ENCODE measurements around the gene FUT9.

The FUT9 gene

DNA sequence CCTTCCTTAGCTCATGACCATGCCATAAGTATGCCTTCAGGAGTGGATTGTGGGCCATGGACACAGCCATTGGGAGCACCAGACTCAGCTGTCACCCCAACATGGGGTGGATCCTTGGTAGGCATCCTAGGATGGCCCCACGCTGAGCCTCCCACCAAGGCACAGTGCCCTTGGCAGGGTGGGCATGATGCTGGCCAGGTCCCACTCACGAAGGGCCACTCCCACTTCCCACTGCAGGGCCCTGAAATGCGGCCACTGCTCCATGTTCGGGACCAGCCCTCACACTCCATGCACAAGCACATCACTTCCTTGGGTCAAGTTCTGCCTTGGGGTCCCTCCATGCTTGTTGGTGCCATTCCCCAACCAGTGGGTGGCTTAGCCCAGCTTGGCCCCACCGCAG, 12.9 kb upstream of the FUT9 start:
- TF ChIP-seq EP300 (IDR thresholded peaks at IDR 0.05; ENCODE audit: borderline replicate concordance) = no peak
- TF ChIP-seq TCF12 (IDR thresholded peaks at IDR 0.05; ENCODE audit: low read depth) = no peak
- TF ChIP-seq TEAD4 (IDR thresholded peaks at IDR 0.05) = no peak
- no peak for TF ChIP-seq NFIC (IDR thresholded peaks at IDR 0.05)
- TF ChIP-seq FOXM1 (IDR thresholded peaks at IDR 0.05; ENCODE audit: borderline replicate concordance, low read depth) = no peak
- TF ChIP-seq CREB1 (IDR thresholded peaks at IDR 0.05; ENCODE audit: low read depth) = no peak
- TF ChIP-seq, protein P1, sequence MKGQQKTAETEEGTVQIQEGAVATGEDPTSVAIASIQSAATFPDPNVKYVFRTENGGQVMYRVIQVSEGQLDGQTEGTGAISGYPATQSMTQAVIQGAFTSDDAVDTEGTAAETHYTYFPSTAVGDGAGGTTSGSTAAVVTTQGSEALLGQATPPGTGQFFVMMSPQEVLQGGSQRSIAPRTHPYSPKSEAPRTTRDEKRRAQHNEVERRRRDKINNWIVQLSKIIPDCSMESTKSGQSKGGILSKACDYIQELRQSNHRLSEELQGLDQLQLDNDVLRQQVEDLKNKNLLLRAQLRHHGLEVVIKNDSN (IDR thresholded peaks at IDR 0.05) = no peak
- no peak for TF ChIP-seq ZBTB7A (IDR thresholded peaks at IDR 0.05; ENCODE audit: low read depth)
- no peak for TF ChIP-seq RAD21 (IDR thresholded peaks at IDR 0.05; ENCODE audit: low read depth)
- TF ChIP-seq, protein P2, sequence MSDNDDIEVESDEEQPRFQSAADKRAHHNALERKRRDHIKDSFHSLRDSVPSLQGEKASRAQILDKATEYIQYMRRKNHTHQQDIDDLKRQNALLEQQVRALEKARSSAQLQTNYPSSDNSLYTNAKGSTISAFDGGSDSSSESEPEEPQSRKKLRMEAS (IDR thresholded peaks at IDR 0.05) = no peak
- no peak for TF ChIP-seq EGR1 (IDR thresholded peaks at IDR 0.05)
- TF ChIP-seq TAF1 (IDR thresholded peaks at IDR 0.05; ENCODE audit: low read depth) = no peak
- TF ChIP-seq CEBPB (IDR thresholded peaks at IDR 0.05) = no peak

GRCh38 chr6:96007663-96008062, 8.1 kb upstream of the FUT9 start:
- TF ChIP-seq FOXM1 (IDR thresholded peaks at IDR 0.05; ENCODE audit: borderline replicate concordance, low read depth) = no peak
- no peak for TF ChIP-seq TAF1 (IDR thresholded peaks at IDR 0.05; ENCODE audit: low read depth)
- TF ChIP-seq CEBPB (IDR thresholded peaks at IDR 0.05) = no peak
- no peak for TF ChIP-seq RAD21 (IDR thresholded peaks at IDR 0.05; ENCODE audit: low read depth)
- TF ChIP-seq, protein P2 (IDR thresholded peaks at IDR 0.05) = no peak
- TF ChIP-seq NFIC (IDR thresholded peaks at IDR 0.05) = no peak
- TF ChIP-seq REST (IDR thresholded peaks at IDR 0.05; ENCODE audit: low read depth) = no peak
- TF ChIP-seq YY1 (IDR thresholded peaks at IDR 0.05; ENCODE audit: low read depth) = no peak
- TF ChIP-seq, protein P1 (IDR thresholded peaks at IDR 0.05) = no peak
- TF ChIP-seq TCF12 (IDR thresholded peaks at IDR 0.05; ENCODE audit: low read depth) = no peak
- TF ChIP-seq ZBTB7A (IDR thresholded peaks at IDR 0.05; ENCODE audit: low read depth) = no peak
- TF ChIP-seq CREB1 (IDR thresholded peaks at IDR 0.05; ENCODE audit: low read depth) = no peak
- TF ChIP-seq EGR1 (IDR thresholded peaks at IDR 0.05) = no peak
- TF ChIP-seq TEAD4 (IDR thresholded peaks at IDR 0.05) = no peak
- TF ChIP-seq EP300 (IDR thresholded peaks at IDR 0.05; ENCODE audit: borderline replicate concordance) = no peak

GRCh38 chr6:96013531-96013930, 2.2 kb upstream of the FUT9 start:
- TF ChIP-seq YY1 (IDR thresholded peaks at IDR 0.05; ENCODE audit: low read depth) (no peak), TAF1 (IDR thresholded peaks at IDR 0.05; ENCODE audit: low read depth) (no peak), EP300 (IDR thresholded peaks at IDR 0.05; ENCODE audit: borderline replicate concordance) (no peak), CEBPB (IDR thresholded peaks at IDR 0.05) (no peak), NFIC (IDR thresholded peaks at IDR 0.05) (no peak), RAD21 (IDR thresholded peaks at IDR 0.05; ENCODE audit: low read depth) (no peak), EGR1 (IDR thresholded peaks at IDR 0.05) (no peak), CREB1 (IDR thresholded peaks at IDR 0.05; ENCODE audit: low read depth) (no peak), TCF12 (IDR thresholded peaks at IDR 0.05; ENCODE audit: low read depth) (no peak), FOXM1 (IDR thresholded peaks at IDR 0.05; ENCODE audit: borderline replicate concordance, low read depth) (no peak), TEAD4 (IDR thresholded peaks at IDR 0.05) (no peak)
- TF ChIP-seq, protein P1 (IDR thresholded peaks at IDR 0.05) = no peak

DNA sequence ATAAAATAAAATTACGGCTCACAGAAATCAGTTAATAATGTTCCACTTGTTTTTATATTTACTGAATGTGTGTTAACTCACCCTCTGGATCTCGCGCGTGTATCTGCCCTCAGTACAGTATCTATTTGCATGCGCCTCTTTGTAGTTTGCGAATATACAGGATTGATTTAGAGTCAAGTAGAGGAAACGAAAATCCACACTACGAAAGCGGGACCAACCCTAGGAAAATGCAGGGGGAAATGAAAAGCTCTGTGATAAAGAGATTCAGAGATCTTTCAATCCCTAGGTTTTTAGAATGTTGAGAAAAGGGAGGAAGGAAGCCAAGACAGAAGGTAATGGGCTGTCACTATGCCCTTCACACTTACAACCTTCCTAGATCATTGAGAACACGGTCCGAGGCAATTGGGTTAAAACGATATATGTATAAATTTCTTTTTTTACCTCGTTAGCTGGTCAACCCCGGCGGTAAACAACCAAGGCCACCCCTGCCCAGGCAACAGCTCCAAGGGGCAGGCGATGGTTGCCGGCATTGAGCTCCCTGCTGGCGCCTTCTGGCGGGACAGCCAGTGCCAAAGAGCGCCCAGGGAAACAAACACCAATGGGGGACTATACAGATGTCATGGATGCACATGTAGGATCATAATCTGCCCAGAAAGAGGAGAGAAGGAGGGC, 792 bp upstream of the FUT9 start:
- TF ChIP-seq YY1 (IDR thresholded peaks at IDR 0.05; ENCODE audit: low read depth) = no peak
- no peak for TF ChIP-seq EGR1 (IDR thresholded peaks at IDR 0.05)
- TF ChIP-seq FOXM1 (IDR thresholded peaks at IDR 0.05; ENCODE audit: borderline replicate concordance, low read depth) = no peak
- no peak for TF ChIP-seq REST (IDR thresholded peaks at IDR 0.05; ENCODE audit: low read depth)
- no peak for TF ChIP-seq TCF12 (IDR thresholded peaks at IDR 0.05; ENCODE audit: low read depth)
- TF ChIP-seq, protein P2 (IDR thresholded peaks at IDR 0.05) = no peak
- no peak for TF ChIP-seq EP300 (IDR thresholded peaks at IDR 0.05; ENCODE audit: borderline replicate concordance)
- TF ChIP-seq CREB1 (IDR thresholded peaks at IDR 0.05; ENCODE audit: low read depth) = no peak
- no peak for TF ChIP-seq CEBPB (IDR thresholded peaks at IDR 0.05)
- no peak for TF ChIP-seq ZBTB7A (IDR thresholded peaks at IDR 0.05; ENCODE audit: low read depth)
- TF ChIP-seq, protein P1 (IDR thresholded peaks at IDR 0.05) = no peak
- TF ChIP-seq NFIC (IDR thresholded peaks at IDR 0.05) = no peak
- TF ChIP-seq TAF1 (IDR thresholded peaks at IDR 0.05; ENCODE audit: low read depth) = no peak
